HepG2 (cell line): ENCODE data around the gene FCN3. TPM values are rescaled to one million over a fixed set of nuclear protein-coding genes. Genes with fewer than 3 reads are reported as not detected.

Experiments
- AFF4 ChIP-seq: sonication (generic); formaldehyde crosslinking; IDR thresholded peaks from 2 replicates; pipeline ENCODE4 v1.4.0; 2020; ENCODE audit warnings: missing genetic modification reagents
- CHCHD3 ChIP-seq: sonication (generic); formaldehyde crosslinking; IDR thresholded peaks from 2 replicates; pipeline ENCODE4 v1.8.0; 2022; ENCODE audit warnings: mild to moderate bottlenecking, missing genetic modification reagents, moderate library complexity
- FOXA1 ChIP-seq, 2 experiments: fragments of 450-650 bp in 1 of 2; sonication (generic) in 1 of 2; formaldehyde crosslinking in 1 of 2; IDR thresholded peaks; 2 replicates each; pipeline versions ENCODE4 v1.4.0 to v1.6.1; 2016 to 2020; ENCODE audit warnings: missing genetic modification reagents in 1 of 2
- GABPA ChIP-seq, 2 experiments: IDR thresholded peaks; 2 replicates each; pipeline ENCODE4 v1.6.1; 2011 to 2016; ENCODE audit warnings: low read depth in 2 of 2, low read length in 1 of 2, missing biosample characterization in 1 of 2, missing genetic modification characterization in 1 of 2
- GLI4 ChIP-seq: sonication (generic); formaldehyde crosslinking; IDR thresholded peaks from 2 replicates; pipeline ENCODE4 v1.5.1; 2020; ENCODE audit warnings: missing genetic modification reagents, mild to moderate bottlenecking, moderate library complexity, borderline replicate concordance
- MAFF ChIP-seq: IDR thresholded peaks from 2 replicates; pipeline ENCODE4 v1.6.1; 2011; ENCODE audit warnings: low read depth, low read length, improper control_type of control experiment
- NAIF1 ChIP-seq: sonication (generic); formaldehyde crosslinking; IDR thresholded peaks from 2 replicates; pipeline ENCODE4 v1.5.0; 2020; ENCODE audit warnings: mild to moderate bottlenecking, missing genetic modification reagents, borderline replicate concordance
- NFKBIZ ChIP-seq: IDR thresholded peaks from 2 replicates; pipeline ENCODE4 v1.6.1; 2018; ENCODE audit warnings: missing genetic modification reagents, missing compliant biosample characterization
- PAF1 ChIP-seq: IDR thresholded peaks from 2 replicates; pipeline ENCODE4 v1.6.1; 2016; ENCODE audit warnings: missing genetic modification reagents, missing compliant biosample characterization
- PRPF4 ChIP-seq: fragments of 200-400 bp; formaldehyde crosslinking; IDR thresholded peaks from 2 replicates; pipeline ENCODE4 v1.6.1; 2016; ENCODE audit warnings: low read length, low read depth; ENCODE audit not compliant: poor library complexity, severe bottlenecking
- TFDP2 ChIP-seq: sonication (generic); formaldehyde crosslinking; IDR thresholded peaks from 2 replicates; pipeline ENCODE4 v1.4.0; 2020; ENCODE audit warnings: missing genetic modification reagents
- YEATS2 ChIP-seq: sonication (generic); formaldehyde crosslinking; IDR thresholded peaks from 2 replicates; pipeline ENCODE4 v1.4.0; 2020; ENCODE audit warnings: missing genetic modification reagents, borderline replicate concordance
- ZBTB21 ChIP-seq: sonication (generic); formaldehyde crosslinking; IDR thresholded peaks from 2 replicates; pipeline ENCODE4 v1.4.0; 2020; ENCODE audit warnings: missing genetic modification reagents
- ZBTB8A ChIP-seq: sonication (generic); formaldehyde crosslinking; IDR thresholded peaks from 2 replicates; pipeline ENCODE4 v1.4.0; 2020; ENCODE audit warnings: mild to moderate bottlenecking, low read depth, missing genetic modification reagents, borderline replicate concordance
- ZKSCAN1 ChIP-seq: fragments of 150-350 bp; IDR thresholded peaks from 2 replicates; pipeline ENCODE4 v1.6.1; 2014; ENCODE audit warnings: low read length
- ZNF136 ChIP-seq: sonication (generic); formaldehyde crosslinking; IDR thresholded peaks from 2 replicates; pipeline ENCODE4 v1.8.1; 2022; ENCODE audit warnings: low read depth, mild to moderate bottlenecking, moderate library complexity, missing genetic modification reagents
- ZNF235 ChIP-seq: sonication (generic); formaldehyde crosslinking; IDR thresholded peaks from 2 replicates; pipeline ENCODE4 v1.8.1; 2023; ENCODE audit warnings: mild to moderate bottlenecking, missing genetic modification reagents, borderline replicate concordance
- ZNF253 ChIP-seq: sonication (generic); formaldehyde crosslinking; IDR thresholded peaks from 2 replicates; pipeline ENCODE4 v1.8.0; 2022; ENCODE audit warnings: mild to moderate bottlenecking, missing genetic modification reagents, borderline replicate concordance
- ZNF446 ChIP-seq: sonication (generic); formaldehyde crosslinking; IDR thresholded peaks from 2 replicates; pipeline ENCODE4 v1.5.0; 2020; ENCODE audit warnings: mild to moderate bottlenecking, missing genetic modification reagents
- ZNF460 ChIP-seq: sonication (generic); formaldehyde crosslinking; IDR thresholded peaks from 2 replicates; pipeline ENCODE4 v1.5.1; 2020; ENCODE audit warnings: missing genetic modification reagents, mild to moderate bottlenecking, borderline replicate concordance
- ZNF510 ChIP-seq: sonication (generic); formaldehyde crosslinking; IDR thresholded peaks from 2 replicates; pipeline ENCODE4 v1.4.0; 2020; ENCODE audit warnings: low read depth, mild to moderate bottlenecking, missing genetic modification reagents
- ZNF552 ChIP-seq: sonication (generic); formaldehyde crosslinking; IDR thresholded peaks from 2 replicates; pipeline ENCODE4 v1.9.0; 2022; ENCODE audit warnings: missing genetic modification reagents, mild to moderate bottlenecking, borderline replicate concordance
- polyA plus RNA-seq, 8 experiments: library from polyadenylated mRNA; depleted of rRNA in 3 of 8; stranded (reverse) in 7 of 8; unstranded in 1 of 8; fragments of >200 nt; fragmentation: Illumina TruSeq in 4 of 8; extraction: Trizol in 4 of 8; gene quantifications; 2 replicates each; pipeline versions ENCODE4 v1.2.1 to v1.2.3, GENCODE V29; 2011 to 2016; ENCODE audit warnings: low read depth in 4 of 8, missing spikeins in 1 of 8, mixed read lengths in 1 of 8; ENCODE audit not compliant: insufficient read depth in 1 of 8
- total RNA-seq, 5 experiments: library from RNA; depleted of rRNA; stranded (reverse); fragments of >200 nt; fragmentation: Illumina TruSeq; extraction: Trizol; gene quantifications; 2 replicates each; pipeline ENCODE4 v1.2.3, GENCODE V29; 2016; ENCODE audit warnings: low read depth in 1 of 5
- TF ChIP-seq, protein P1 (sequence below): sonication (generic); formaldehyde crosslinking; IDR thresholded peaks from 2 replicates; pipeline ENCODE4 v1.5.0; 2020; ENCODE audit warnings: missing genetic modification reagents

The FCN3 gene
- total and polyA plus RNA-seq, 2 of the 13 experiments (the other 11 are each of a cell fraction or from before 2014, with no cell fraction given) = not detected

DNA sequence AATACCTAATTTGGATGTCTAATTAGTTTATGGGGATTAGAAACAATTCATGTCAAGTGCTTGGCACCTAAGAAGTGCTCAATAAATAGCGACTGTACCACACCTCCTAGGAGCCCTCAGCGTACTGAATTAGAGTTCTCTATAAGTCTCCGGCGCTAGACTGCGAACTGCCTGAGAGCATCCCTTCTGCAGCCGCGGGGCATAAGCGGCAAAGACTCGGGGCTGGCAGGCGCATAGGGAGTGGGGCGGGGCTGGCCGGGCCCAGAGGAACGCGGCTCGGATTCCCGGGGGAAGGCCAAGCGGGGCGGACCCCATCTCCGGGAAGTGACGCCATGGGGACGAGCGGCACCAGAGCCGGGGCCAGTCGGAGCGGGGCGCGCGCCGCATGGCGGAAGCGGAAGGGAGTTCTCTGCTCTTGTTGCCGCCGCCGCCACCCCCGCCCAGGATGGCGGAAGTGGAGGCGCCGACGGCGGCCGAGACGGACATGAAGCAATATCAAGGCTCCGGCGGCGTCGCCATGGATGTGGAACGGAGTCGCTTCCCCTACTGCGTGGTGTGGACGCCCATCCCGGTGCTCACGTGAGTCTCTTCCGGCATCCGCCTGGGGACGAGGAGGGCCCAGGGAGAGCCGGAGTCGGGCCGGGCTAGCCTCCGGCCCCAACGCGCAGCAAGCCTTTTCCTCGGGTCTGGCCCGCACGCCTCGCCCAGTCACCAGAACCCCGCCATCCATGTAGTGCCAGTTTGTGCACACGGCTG, 52.6 kb downstream of the FCN3 start, which contains the start of gene TMEM222 (continued):
- peak; percentile 99 for TF ChIP-seq YEATS2
- TF ChIP-seq ZNF510 (CRISPR knock-in tag) = no peak
- peak; percentile 89; the same call in 1 of the 2 replicates for TF ChIP-seq CHCHD3
- TF ChIP-seq PAF1 (CRISPR knock-in tag) = no peak
- TF ChIP-seq, protein P1, sequence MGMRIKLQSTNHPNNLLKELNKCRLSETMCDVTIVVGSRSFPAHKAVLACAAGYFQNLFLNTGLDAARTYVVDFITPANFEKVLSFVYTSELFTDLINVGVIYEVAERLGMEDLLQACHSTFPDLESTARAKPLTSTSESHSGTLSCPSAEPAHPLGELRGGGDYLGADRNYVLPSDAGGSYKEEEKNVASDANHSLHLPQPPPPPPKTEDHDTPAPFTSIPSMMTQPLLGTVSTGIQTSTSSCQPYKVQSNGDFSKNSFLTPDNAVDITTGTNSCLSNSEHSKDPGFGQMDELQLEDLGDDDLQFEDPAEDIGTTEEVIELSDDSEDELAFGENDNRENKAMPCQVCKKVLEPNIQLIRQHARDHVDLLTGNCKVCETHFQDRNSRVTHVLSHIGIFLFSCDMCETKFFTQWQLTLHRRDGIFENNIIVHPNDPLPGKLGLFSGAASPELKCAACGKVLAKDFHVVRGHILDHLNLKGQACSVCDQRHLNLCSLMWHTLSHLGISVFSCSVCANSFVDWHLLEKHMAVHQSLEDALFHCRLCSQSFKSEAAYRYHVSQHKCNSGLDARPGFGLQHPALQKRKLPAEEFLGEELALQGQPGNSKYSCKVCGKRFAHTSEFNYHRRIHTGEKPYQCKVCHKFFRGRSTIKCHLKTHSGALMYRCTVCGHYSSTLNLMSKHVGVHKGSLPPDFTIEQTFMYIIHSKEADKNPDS (CRISPR knock-in tag) = no peak; the same call in 1 of the 2 replicates
- TF ChIP-seq FOXA1 (IDR thresholded peaks at IDR 0.05) = no peak
- TF ChIP-seq FOXA1 (CRISPR knock-in tag; IDR thresholded peaks at IDR 0.05) = no peak
- TF ChIP-seq ZNF136 = no peak
- TF ChIP-seq AFF4 = no peak
- TF ChIP-seq ZBTB21 (CRISPR knock-in tag) = peak; percentile 70
- TF ChIP-seq MAFF = no peak
- TF ChIP-seq ZNF446 (CRISPR knock-in tag) = peak; percentile 76; the same call in 1 of the 2 replicates
- TF ChIP-seq GABPA (IDR thresholded peaks at IDR 0.05; ENCODE audit: low read depth, low read length) = peak; percentile 94
- peak; percentile 97 for TF ChIP-seq GABPA (CRISPR knock-in tag; IDR thresholded peaks at IDR 0.05; ENCODE audit: low read depth)
- no peak; the same call in 1 of the 2 replicates for TF ChIP-seq ZNF552 (CRISPR knock-in tag)
- TF ChIP-seq ZNF253 (CRISPR knock-in tag) = no peak
- TF ChIP-seq NFKBIZ = no peak
- TF ChIP-seq TFDP2 (CRISPR knock-in tag) = peak; percentile 92
- TF ChIP-seq GLI4 (CRISPR knock-in tag) = no peak
- peak; percentile 41; the same call in 1 of the 2 replicates for TF ChIP-seq ZNF460 (CRISPR knock-in tag)
- no peak for TF ChIP-seq ZKSCAN1
- TF ChIP-seq ZNF235 (CRISPR knock-in tag) = peak; percentile 75
- peak; percentile 96 for TF ChIP-seq NAIF1
- TF ChIP-seq PRPF4 = no peak
- TF ChIP-seq ZBTB8A (CRISPR knock-in tag) = no peak
